Measurements from ENCODE around the gene TEDC1. TPM values are rescaled to one million over a fixed set of nuclear protein-coding genes. Genes with fewer than 3 reads are reported as not detected.
A peak's percentile ranks its signal among the peaks of the same experiment; 100 is the strongest.

Gene TEDC1
- polyA plus RNA-seq, 1 donor (not counting 4 experiments of a cell fraction or from before 2014, with no cell fraction given): 5.0 TPM

DNA sequence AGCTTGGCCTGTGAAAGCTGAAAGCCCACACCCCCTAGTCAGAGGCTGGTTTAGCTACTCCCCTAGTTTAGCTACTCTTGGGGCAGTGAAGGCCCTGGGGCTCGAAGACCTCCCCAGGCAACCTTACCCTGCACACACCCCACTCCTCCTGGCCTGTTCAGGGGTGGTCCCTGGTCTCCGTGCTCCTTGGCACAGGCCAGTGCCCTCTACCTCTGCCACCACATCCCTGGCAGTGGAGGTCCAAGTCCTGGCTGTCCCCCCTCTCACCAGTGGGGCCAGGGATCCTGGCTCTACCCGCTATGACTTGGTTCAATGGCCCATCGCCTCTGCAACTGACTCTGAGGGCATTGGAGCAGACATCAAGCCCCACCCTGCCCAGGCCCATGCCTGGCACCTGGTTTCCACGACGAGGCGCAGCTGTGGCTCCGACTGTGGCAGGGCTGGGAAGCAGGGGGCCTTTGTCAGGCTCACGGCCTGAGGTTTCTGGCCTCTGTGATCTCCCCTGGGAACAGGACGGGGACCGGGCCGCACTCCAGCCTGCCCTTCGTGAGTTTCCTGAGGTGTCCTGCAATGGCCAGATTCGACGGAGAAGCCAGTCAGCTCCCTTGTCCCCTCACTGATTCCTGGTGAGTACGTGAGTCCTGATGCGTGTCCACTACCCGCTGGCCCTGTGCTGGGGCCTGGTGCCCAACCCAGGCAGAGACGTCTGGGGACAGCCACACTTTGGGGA is 41.0 kb downstream of the TEDC1 start:
- H3K9me3 ChIP-seq (ENCODE audit: control insufficient read depth, low read depth, low read length): no peaks in the 10 kb centered on the region
- no peak overlapping the region for H3K4me2 ChIP-seq (ENCODE audit: control insufficient read depth, extremely low read depth, insufficient read depth, low read depth, low read length)
- no peak for FAIRE-seq
- no peak overlapping the region for H3K9ac ChIP-seq (ENCODE audit: control insufficient read depth, extremely low read depth, insufficient read depth, low read length)
- H3K27ac ChIP-seq (ENCODE audit: control insufficient read depth, insufficient read depth, low read length): no peak overlapping the region
- no peaks in the 10 kb centered on the region for H3K36me3 ChIP-seq (ENCODE audit: control insufficient read depth in 2 of 2, extremely low read depth in 1 of 2, insufficient read depth in 2 of 2, low read length in 2 of 2)
- no peaks in the 10 kb centered on the region for H4K20me1 ChIP-seq (ENCODE audit: control insufficient read depth, extremely low read depth, insufficient read depth, low read length)
- H3K79me2 ChIP-seq (ENCODE audit: control insufficient read depth, insufficient read depth, low read length): no peaks in the 10 kb centered on the region
- peaks cover 35% of the 10 kb centered on the region for H3K27me3 ChIP-seq (ENCODE audit: control insufficient read depth, extremely low read depth, insufficient read depth, low read length)
- no peak for TF ChIP-seq EZH2 (IDR thresholded peaks at IDR 0.05; ENCODE audit: low read length)
- TF ChIP-seq, protein P1, sequence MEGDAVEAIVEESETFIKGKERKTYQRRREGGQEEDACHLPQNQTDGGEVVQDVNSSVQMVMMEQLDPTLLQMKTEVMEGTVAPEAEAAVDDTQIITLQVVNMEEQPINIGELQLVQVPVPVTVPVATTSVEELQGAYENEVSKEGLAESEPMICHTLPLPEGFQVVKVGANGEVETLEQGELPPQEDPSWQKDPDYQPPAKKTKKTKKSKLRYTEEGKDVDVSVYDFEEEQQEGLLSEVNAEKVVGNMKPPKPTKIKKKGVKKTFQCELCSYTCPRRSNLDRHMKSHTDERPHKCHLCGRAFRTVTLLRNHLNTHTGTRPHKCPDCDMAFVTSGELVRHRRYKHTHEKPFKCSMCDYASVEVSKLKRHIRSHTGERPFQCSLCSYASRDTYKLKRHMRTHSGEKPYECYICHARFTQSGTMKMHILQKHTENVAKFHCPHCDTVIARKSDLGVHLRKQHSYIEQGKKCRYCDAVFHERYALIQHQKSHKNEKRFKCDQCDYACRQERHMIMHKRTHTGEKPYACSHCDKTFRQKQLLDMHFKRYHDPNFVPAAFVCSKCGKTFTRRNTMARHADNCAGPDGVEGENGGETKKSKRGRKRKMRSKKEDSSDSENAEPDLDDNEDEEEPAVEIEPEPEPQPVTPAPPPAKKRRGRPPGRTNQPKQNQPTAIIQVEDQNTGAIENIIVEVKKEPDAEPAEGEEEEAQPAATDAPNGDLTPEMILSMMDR (optimal IDR thresholded peaks at IDR 0.05 in 1 of 3, IDR thresholded peaks at IDR 0.05 in 1 of 3, conservative IDR thresholded peaks at IDR 0.05 in 1 of 3; ENCODE audit: extremely low read depth in 1 of 3, insufficient read depth in 2 of 3, low read length in 3 of 3): no peak
- DNase-seq (ENCODE audit: low read depth, low spot score): no peak
- H3K4me1 ChIP-seq (ENCODE audit: control insufficient read depth, extremely low read depth, insufficient read depth, low read length): peaks cover 7% of the 10 kb centered on the region
- H2AFZ ChIP-seq (ENCODE audit: control insufficient read depth, low read length): no peak overlapping the region
- H3K4me3 ChIP-seq (ENCODE audit: control insufficient read depth in 2 of 3, extremely low read depth in 1 of 3, insufficient read depth in 2 of 3, low read depth in 1 of 3, low read length in 3 of 3): no peak overlapping the region
- dilution Hi-C loops (cut with MboI; ENCODE audit: extremely low pct_ligation_motif_present, low sequenced_read_pairs): no loop called here
- H3K9me1 ChIP-seq (ENCODE audit: control insufficient read depth, extremely low read depth, insufficient read depth, low read length): no peaks in the 10 kb centered on the region

DNA sequence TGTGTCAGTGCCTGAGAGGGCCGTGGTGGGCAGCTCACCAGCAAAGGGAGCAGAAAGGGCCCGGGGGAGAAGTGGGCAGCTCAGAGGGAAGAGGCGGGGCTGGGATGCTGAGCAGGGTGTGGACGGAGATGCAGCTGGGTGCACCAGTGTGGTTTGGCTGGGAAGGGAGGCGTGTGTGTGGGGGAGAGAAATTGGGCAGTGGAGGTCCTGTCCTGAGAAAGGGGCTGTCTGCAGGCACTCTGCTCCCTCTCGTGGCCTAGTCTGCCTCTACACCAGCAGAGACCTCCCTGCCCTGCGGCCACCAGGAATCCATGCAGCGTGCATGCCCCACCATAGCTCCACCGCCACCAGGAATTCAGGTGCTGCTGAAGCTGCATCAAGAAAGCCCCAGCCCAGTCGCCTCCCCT is 41.7 kb downstream of the TEDC1 start:
- Histone ChIP-seq H3K4me2 (ENCODE audit: control insufficient read depth, extremely low read depth, insufficient read depth, low read depth, low read length) (no peak overlapping the region), H3K9ac (ENCODE audit: control insufficient read depth, extremely low read depth, insufficient read depth, low read length) (no peak overlapping the region), H2AFZ (ENCODE audit: control insufficient read depth, low read length) (no peak overlapping the region), H3K79me2 (ENCODE audit: control insufficient read depth, insufficient read depth, low read length) (no peaks in the 10 kb centered on the region), H3K27ac (ENCODE audit: control insufficient read depth, insufficient read depth, low read length) (no peak overlapping the region), H3K9me3 (ENCODE audit: control insufficient read depth, low read depth, low read length) (no peaks in the 10 kb centered on the region), H3K27me3 (ENCODE audit: control insufficient read depth, extremely low read depth, insufficient read depth, low read length) (peaks cover 32% of the 10 kb centered on the region), H3K9me1 (ENCODE audit: control insufficient read depth, extremely low read depth, insufficient read depth, low read length) (no peaks in the 10 kb centered on the region), H4K20me1 (ENCODE audit: control insufficient read depth, extremely low read depth, insufficient read depth, low read length) (no peaks in the 10 kb centered on the region), H3K4me1 (ENCODE audit: control insufficient read depth, extremely low read depth, insufficient read depth, low read length) (peaks cover 5% of the 10 kb centered on the region), H3K4me3 (ENCODE audit: control insufficient read depth in 2 of 3, extremely low read depth in 1 of 3, insufficient read depth in 2 of 3, low read depth in 1 of 3, low read length in 3 of 3) (no peak overlapping the region), H3K36me3 (ENCODE audit: control insufficient read depth in 2 of 2, extremely low read depth in 1 of 2, insufficient read depth in 2 of 2, low read length in 2 of 2) (no peaks in the 10 kb centered on the region)
- FAIRE-seq: no peak
- no peak for TF ChIP-seq EZH2 (IDR thresholded peaks at IDR 0.05; ENCODE audit: low read length)
- TF ChIP-seq, protein P1 (optimal IDR thresholded peaks at IDR 0.05 in 1 of 3, IDR thresholded peaks at IDR 0.05 in 1 of 3, conservative IDR thresholded peaks at IDR 0.05 in 1 of 3; ENCODE audit: extremely low read depth in 1 of 3, insufficient read depth in 2 of 3, low read length in 3 of 3): peak in 2 of 3 experiments; percentile 17 to 49
- no peak for DNase-seq (ENCODE audit: low read depth, low spot score)
- dilution Hi-C loops (cut with MboI; ENCODE audit: extremely low pct_ligation_motif_present, low sequenced_read_pairs): no loop called here

Measured in keratinocyte (primary cell).